ENCODE results near the gene IL25.

DNA sequence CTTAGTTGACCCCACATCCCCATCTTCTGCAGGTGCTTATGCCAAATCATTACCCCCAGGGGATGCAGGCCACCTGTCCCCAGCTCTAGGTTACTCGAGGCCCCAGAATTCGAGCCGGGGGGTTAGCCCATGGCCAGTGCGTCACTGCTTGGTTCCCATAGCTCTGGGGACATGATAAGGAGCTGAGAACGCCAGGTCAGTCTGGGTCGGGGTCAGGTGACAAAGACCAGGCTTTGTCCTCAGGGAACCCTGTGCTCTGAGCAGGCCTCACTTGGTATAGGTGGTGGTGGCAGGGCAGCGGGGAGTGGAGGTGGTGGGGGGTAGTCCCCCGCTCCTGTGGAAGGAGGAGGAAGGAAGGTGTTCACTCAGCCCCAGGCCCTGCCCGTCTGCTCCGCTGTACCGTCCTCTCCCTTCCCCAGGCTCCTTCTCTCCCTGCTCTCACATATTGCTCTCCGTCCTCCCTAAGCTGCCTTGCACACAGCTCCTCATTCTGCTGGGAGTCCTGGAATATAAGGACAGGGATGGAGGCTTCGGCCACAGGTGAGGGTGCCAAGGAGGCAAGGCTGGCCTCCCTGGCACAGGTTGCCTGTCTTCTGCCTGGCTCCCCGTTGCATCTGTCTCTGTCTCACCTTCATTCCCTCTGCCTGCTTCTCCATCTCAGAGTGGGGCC lies 37.5 kb downstream of the IL25 start:
- TF ChIP-seq POLR2A (IDR thresholded peaks at IDR 0.05) (no peak), CTCF (IDR thresholded peaks at IDR 0.05) (no peak)

Measured in ovary (tissue), 3 donors.